IMR-90 (cell line): ENCODE results near the gene PCYOX1L. TPM values are rescaled to one million over a fixed set of nuclear protein-coding genes. Genes with fewer than 3 reads are reported as not detected.
"Not testable (repeated sequence)": the region's sequence is repeated elsewhere in the genome, so short reads cannot be mapped to it uniquely, and the experiment has no call there.

Experiments
- ATAC-seq: fragments of 200-7000 bp; cut with Tn5 transposase; 2 replicates; pipeline ENCODE4 v1.9.1; 2020; ENCODE audit warnings: low read depth, mild to moderate bottlenecking, moderate library complexity
- BruUV-seq: library from RNA; stranded (reverse); fragments of 400-500 nt; replicated peaks from 2 replicates; lab custom pipeline; 2021; lab: Mats Ljungman, UMichigan
- CTCF ChIA-PET: fragments of 300-600 bp; formaldehyde crosslinking; extraction: SDS; loops from one replicate; lab custom pipeline; 2021; ENCODE audit warnings: antibody characterized with exemption; lab: Yijun Ruan, JAX
- POLR2A ChIA-PET: fragments of 300-600 bp; sonication (Branson Sonifier 250); formaldehyde crosslinking; loops from one replicate; lab custom pipeline; 2022; ENCODE audit warnings: antibody characterized with exemption; ENCODE audit not compliant: unreplicated experiment; lab: Charles Lee
- DNase-seq: peaks from one replicate; pipeline ENCODE4 v3.0.0; 2013
- H2AFZ ChIP-seq: replicated peaks from 2 replicates; pipeline ENCODE3; 2013; ENCODE audit warnings: low read length, mild to moderate bottlenecking; ENCODE audit not compliant: poor library complexity
- H2AK5ac ChIP-seq: 2 replicates; pipeline ENCODE4 v1.6.1; 2013; ENCODE audit warnings: low read depth, low read length, inconsistent platforms
- H2AK9ac ChIP-seq: replicated peaks from 2 replicates; pipeline ENCODE3; 2013; ENCODE audit warnings: mild to moderate bottlenecking, low read depth, low read length, moderate library complexity; ENCODE audit not compliant: poor library complexity
- H2BK120ac ChIP-seq: 2 replicates; pipeline ENCODE4 v1.6.1; 2013; ENCODE audit warnings: low read depth, low read length, inconsistent platforms
- H2BK15ac ChIP-seq: 3 replicates; pipeline ENCODE4 v1.6.1; 2013; ENCODE audit warnings: low read depth, low read length, inconsistent platforms
- H2BK20ac ChIP-seq: 2 replicates; pipeline ENCODE4 v1.6.1; 2013; ENCODE audit warnings: low read depth, mild to moderate bottlenecking, inconsistent platforms, low read length, moderate library complexity
- H2BK5ac ChIP-seq: 2 replicates; pipeline ENCODE4 v1.6.1; 2013; ENCODE audit warnings: mild to moderate bottlenecking, low read depth, low read length, inconsistent platforms; ENCODE audit not compliant: poor library complexity, severe bottlenecking
- H3K14ac ChIP-seq: replicated peaks from 2 replicates; pipeline ENCODE4 v1.6.1; 2013; ENCODE audit warnings: low read depth, low read length, inconsistent platforms
- H3K18ac ChIP-seq: 2 replicates; pipeline ENCODE4 v1.6.1; 2013; ENCODE audit warnings: low read depth, low read length, control low read depth
- H3K23ac ChIP-seq: 2 replicates; pipeline ENCODE4 v1.6.1; 2013; ENCODE audit warnings: low read depth, low read length, inconsistent platforms
- H3K27ac ChIP-seq: 2 replicates; pipeline ENCODE4 v1.5.1; 2013; ENCODE audit warnings: mild to moderate bottlenecking, control low read depth, low read length; ENCODE audit not compliant: insufficient read depth
- H3K27me3 ChIP-seq: 2 replicates; pipeline ENCODE4 v1.6.1; 2013; ENCODE audit warnings: low read length; ENCODE audit not compliant: control insufficient read depth, insufficient read depth
- H3K36me3 ChIP-seq: 2 replicates; pipeline ENCODE4 v1.6.1; 2013; ENCODE audit warnings: low read length, mixed read lengths; ENCODE audit not compliant: control insufficient read depth, insufficient read depth
- H3K4ac ChIP-seq: 2 replicates; pipeline ENCODE4 v1.6.1; 2013; ENCODE audit warnings: low read depth, low read length, inconsistent platforms
- H3K4me1 ChIP-seq: 2 replicates; pipeline ENCODE4 v1.6.1; 2013; ENCODE audit warnings: low read length, mixed read lengths; ENCODE audit not compliant: control insufficient read depth, insufficient read depth
- H3K4me2 ChIP-seq: 2 replicates; pipeline ENCODE4 v1.6.1; 2013; ENCODE audit warnings: low read depth, mild to moderate bottlenecking, control low read depth, low read length, moderate library complexity
- H3K4me3 ChIP-seq: 2 replicates; pipeline ENCODE4 v1.5.1; 2013; ENCODE audit warnings: low read depth, mild to moderate bottlenecking, control low read depth, low read length, moderate library complexity; ENCODE audit not compliant: insufficient read depth
- H3K56ac ChIP-seq: 2 replicates; pipeline ENCODE4 v1.6.1; 2013; ENCODE audit warnings: low read length, inconsistent platforms; ENCODE audit not compliant: insufficient read depth; ENCODE audit errors: extremely low read depth
- H3K79me1 ChIP-seq, 2 experiments: 2 replicates each; pipeline ENCODE4 v1.6.1; 2013; ENCODE audit warnings: low read length in 2 of 2, inconsistent platforms in 1 of 2, low read depth in 1 of 2
- H3K9ac ChIP-seq: 2 replicates; pipeline ENCODE4 v1.6.1; 2013; ENCODE audit warnings: low read depth, low read length, control low read depth
- H3K9me1 ChIP-seq: 2 replicates; pipeline ENCODE4 v1.6.1; 2013; ENCODE audit warnings: low read length, inconsistent platforms; ENCODE audit not compliant: insufficient read depth
- H3K9me3 ChIP-seq: 2 replicates; pipeline ENCODE4 v1.6.1; 2013; ENCODE audit warnings: low read length; ENCODE audit not compliant: control insufficient read depth, insufficient read depth
- H4K20me1 ChIP-seq: 2 replicates; pipeline ENCODE4 v1.6.1; 2013; ENCODE audit warnings: low read length, inconsistent platforms; ENCODE audit not compliant: insufficient read depth
- H4K5ac ChIP-seq: 2 replicates; pipeline ENCODE4 v1.6.1; 2013; ENCODE audit warnings: mild to moderate bottlenecking, low read depth, low read length, control low read depth
- H4K8ac ChIP-seq, 2 experiments: 2 replicates each; pipeline ENCODE4 v1.6.1; 2013; ENCODE audit warnings: low read depth in 2 of 2, low read length in 2 of 2, control low read depth in 1 of 2, inconsistent platforms in 1 of 2
- H4K91ac ChIP-seq: 2 replicates; pipeline ENCODE4 v1.6.1; 2013; ENCODE audit warnings: low read depth, low read length, inconsistent platforms; ENCODE audit not compliant: insufficient read depth
- WGBS, 2 experiments: methylation state at CpG; one replicate each; pipeline versions ENCODE4 v1.1.5 to v1.1.7; 2013; ENCODE audit warnings: missing lambda C conversion rate in 2 of 2; ENCODE audit not compliant: insufficient read length in 1 of 2; ENCODE audit errors: extremely low coverage in 2 of 2; 5-methylcytosine and 5-hydroxymethylcytosine counted together
- dilution Hi-C: fragments of 300-500 bp; cut with HindIII; formaldehyde crosslinking; loops from one replicate; pipeline ENCODE4 v1.14.3; 2018; ENCODE audit warnings: low sequenced_read_pairs; ENCODE audit not compliant: unreplicated experiment
- in situ Hi-C: fragments of 300-500 bp; cut with MboI; formaldehyde crosslinking; loops from 3 replicates; pipeline ENCODE4 v1.14.3; 2019; ENCODE audit warnings: low sequenced_read_pairs, inconsistent platforms, mixed read lengths
- intact Hi-C: fragments of 100-400 bp; cut with micrococcal nuclease; formaldehyde crosslinking; loops from 2 replicates; pipeline ENCODE4 v1.10.0; 2022
- polyA plus RNA-seq, 3 experiments: library from polyadenylated mRNA; depleted of rRNA; stranded (reverse); fragments of >200 nt; gene quantifications; 2 replicates each; pipeline ENCODE4 v1.2.3, GENCODE V29; 2012; ENCODE audit warnings: low replicate concordance in 1 of 3
- total RNA-seq: library from RNA; depleted of rRNA; stranded (reverse); fragments of >200 nt; gene quantifications from 2 replicates; pipeline ENCODE4 v1.2.3, GENCODE V29; 2012

PCYOX1L gene
- total and polyA plus RNA-seq, 2 of the 4 experiments (the other 2 are of a cell fraction) = 7.0 to 14.3 TPM

DNA sequence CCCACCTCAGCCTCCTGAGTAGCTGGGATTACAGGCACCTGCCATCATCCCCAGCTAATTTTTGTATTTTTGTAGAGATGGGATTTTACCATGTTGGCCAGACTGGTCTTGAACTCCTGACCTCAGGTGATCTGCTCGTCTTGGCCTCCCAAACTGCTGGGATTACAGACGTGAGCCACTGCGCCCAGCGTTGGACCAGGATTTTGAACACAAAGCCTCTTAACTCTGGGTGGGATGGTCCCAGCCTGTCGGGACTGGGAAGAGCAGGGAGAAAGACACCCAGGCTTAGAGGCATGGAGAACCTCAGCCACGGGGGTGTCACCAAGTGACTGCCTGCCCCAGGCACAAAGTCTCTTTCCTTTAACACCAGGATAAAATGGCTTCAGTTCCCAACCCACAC is 33.2 kb downstream of the PCYOX1L start:
- H2AFZ ChIP-seq, H3K56ac ChIP-seq, ATAC-seq, H2AK9ac ChIP-seq, DNase-seq, H2BK120ac ChIP-seq, H3K18ac ChIP-seq, H3K4me3 ChIP-seq, H3K9ac ChIP-seq, H4K5ac ChIP-seq, H3K23ac ChIP-seq, H3K4me2 ChIP-seq, H3K9me3 ChIP-seq, H4K91ac ChIP-seq, H4K20me1 ChIP-seq, BruUV-seq, H2BK5ac ChIP-seq, H2BK20ac ChIP-seq, in situ Hi-C loops, H2BK15ac ChIP-seq, CTCF ChIA-PET, H4K8ac ChIP-seq, H3K4ac ChIP-seq, POLR2A ChIA-PET, H3K27me3 ChIP-seq, H3K27ac ChIP-seq, dilution Hi-C loops, H2AK5ac ChIP-seq, H3K36me3 ChIP-seq, intact Hi-C loops, H3K14ac ChIP-seq: not testable (repeated sequence)
- Histone ChIP-seq H3K9me1 (peaks cover 13% of the 10 kb centered on the region), H3K79me1 (peaks cover 0 to 11% of the 10 kb centered on the region in 2 experiments; a peak in 1 of 4 replicates), H3K4me1 (peaks cover 16% of the 10 kb centered on the region)
- WGBS, 2 experiments = no CpG with 5 or more reads among the region's 6 CpGs
